B cell (primary cell): ENCODE results near the gene ST6GALNAC2. TPM values are rescaled to one million over a fixed set of nuclear protein-coding genes. Genes with fewer than 3 reads are reported as not detected.

ENCODE experiments used
- ATAC-seq: fragments of 200-7000 bp; cut with Tn5 transposase; one replicate; pipeline ENCODE4 v1.10.0; 2021; ENCODE audit warnings: low read depth, mild to moderate bottlenecking, moderate number of reproducible peaks, moderate library complexity
- CTCF ChIA-PET: fragments of 350-600 bp; sonication (Branson Sonifier 250); formaldehyde crosslinking; loops from one replicate; lab custom pipeline; 2021; ENCODE audit warnings: antibody characterized with exemption, inconsistent platforms; lab: Charles Lee
- POLR2A ChIA-PET: fragments of 350-600 bp; sonication (Branson Sonifier 250); formaldehyde crosslinking; loops from one replicate; lab custom pipeline; 2021; ENCODE audit warnings: antibody characterized with exemption; lab: Charles Lee
- DNase-seq: peaks from one replicate; pipeline ENCODE4 v3.0.0; 2013
- H2AFZ ChIP-seq: 2 replicates; pipeline ENCODE4 v1.6.1; 2012; ENCODE audit warnings: mild to moderate bottlenecking, low read depth, low read length; ENCODE audit not compliant: insufficient read depth, poor library complexity, severe bottlenecking
- H3K27ac ChIP-seq, 2 donors: 1 replicate in 1 of 2; 2 replicates in 1 of 2; pipeline ENCODE4 v1.5.1; 2012 to 2013; ENCODE audit warnings: low read length in 2 of 2, mild to moderate bottlenecking in 2 of 2, moderate library complexity in 1 of 2
- H3K27me3 ChIP-seq, 4 experiments: fragments of 200-600 bp in 1 of 4; sonication (generic) in 1 of 4; replicated peaks in 1 of 4; 1 replicate in 2 of 4; 2 replicates in 2 of 4; pipeline versions ENCODE4 v1.6.1 to v1.7.0; 2013 to 2016; ENCODE audit warnings: low read length in 3 of 4, mild to moderate bottlenecking in 2 of 4, mixed read lengths in 1 of 4, moderate library complexity in 1 of 4; ENCODE audit not compliant: insufficient read depth in 4 of 4, control insufficient read depth in 3 of 4; ENCODE audit errors: control extremely low read depth in 1 of 4
- H3K36me3 ChIP-seq, 2 experiments: replicated peaks in 1 of 2; 1 replicate in 1 of 2; 2 replicates in 1 of 2; pipeline versions ENCODE4 v1.6.1 to v1.7.1; 2013; ENCODE audit warnings: low read length in 1 of 2; ENCODE audit not compliant: insufficient read depth in 2 of 2, control insufficient read depth in 1 of 2; ENCODE audit errors: control extremely low read depth in 1 of 2, extremely low read depth in 1 of 2
- H3K4me1 ChIP-seq, 2 donors: fragments of 200-600 bp in 1 of 2; sonication (generic) in 1 of 2; 1 replicate in 1 of 2; 2 replicates in 1 of 2; pipeline versions ENCODE4 v1.5.1 to v1.6.1; 2013 to 2017; ENCODE audit warnings: low read length in 2 of 2; ENCODE audit not compliant: control insufficient read depth in 2 of 2, insufficient read depth in 2 of 2
- H3K4me2 ChIP-seq: replicated peaks from 2 replicates; pipeline ENCODE3; 2012; ENCODE audit warnings: mild to moderate bottlenecking, low read depth, low read length; ENCODE audit not compliant: poor library complexity, severe bottlenecking
- H3K4me3 ChIP-seq, 5 experiments: fragments of 200-600 bp in 1 of 5; sonication (generic) in 1 of 5; 1 replicate in 3 of 5; 2 replicates in 2 of 5; pipeline versions ENCODE4 v1.5.1 to v1.7.0; 2011 to 2016; ENCODE audit warnings: low read length in 4 of 5, mild to moderate bottlenecking in 4 of 5, low read depth in 2 of 5, control low read depth in 1 of 5, moderate library complexity in 1 of 5; ENCODE audit not compliant: insufficient read depth in 1 of 5; ENCODE audit errors: control extremely low read depth in 1 of 5, extremely low read depth in 1 of 5
- H3K79me2 ChIP-seq: fragments of 200-600 bp; sonication (generic); one replicate; pipeline ENCODE4 v1.6.0; 2016; ENCODE audit warnings: low read length; ENCODE audit not compliant: control insufficient read depth, insufficient read depth
- H3K9ac ChIP-seq: fragments of 200-600 bp; sonication (generic); 2 replicates; pipeline ENCODE4 v1.6.1; 2017; ENCODE audit warnings: mild to moderate bottlenecking, low read length, moderate library complexity
- H3K9me3 ChIP-seq, 3 donors: one replicate each; pipeline versions ENCODE4 v1.6.1 to v1.7.1; 2013; ENCODE audit warnings: low read length in 2 of 3; ENCODE audit not compliant: control insufficient read depth in 2 of 3, insufficient read depth in 1 of 3; ENCODE audit errors: control extremely low read depth in 1 of 3
- H4K20me1 ChIP-seq: 2 replicates; pipeline ENCODE4 v1.6.0; 2012; ENCODE audit warnings: mild to moderate bottlenecking, low read length; ENCODE audit not compliant: insufficient read depth, control insufficient read depth, poor library complexity, severe bottlenecking
- H3K27ac Mint-ChIP-seq: one replicate; pipeline ENCODE4 v1.8.0; 2021; ENCODE audit warnings: mixed read lengths
- H3K27me3 Mint-ChIP-seq: one replicate; pipeline ENCODE4 v1.8.0; 2021; ENCODE audit warnings: mixed read lengths
- H3K4me1 Mint-ChIP-seq: one replicate; pipeline ENCODE4 v1.8.0; 2021; ENCODE audit warnings: mixed read lengths
- H3K4me3 Mint-ChIP-seq: one replicate; pipeline ENCODE4 v1.8.0; 2021; ENCODE audit warnings: mixed read lengths
- H3K9me3 Mint-ChIP-seq: one replicate; pipeline ENCODE4 v1.8.0; 2022; ENCODE audit warnings: mixed read lengths; ENCODE audit not compliant: insufficient read depth
- CTCF ChIP-seq: fragments of 200-600 bp; IDR thresholded peaks from one replicate; pipeline ENCODE4 v1.8.0; 2022; ENCODE audit warnings: antibody characterized with exemption, mild to moderate bottlenecking
- EZH2 ChIP-seq: IDR thresholded peaks from 2 replicates; pipeline ENCODE4 v1.6.1; 2012; ENCODE audit warnings: borderline replicate concordance, low read depth, mild to moderate bottlenecking, moderate library complexity, low read length; ENCODE audit not compliant: insufficient read depth, poor library complexity, severe bottlenecking
- WGBS: methylation state at CpG from one replicate; pipeline ENCODE4 v1.1.5; 2013; ENCODE audit warnings: missing lambda C conversion rate; ENCODE audit not compliant: insufficient coverage; 5-methylcytosine and 5-hydroxymethylcytosine counted together
- intact Hi-C: fragments of 100-400 bp; cut with micrococcal nuclease; formaldehyde crosslinking; loops from one replicate; pipeline ENCODE4 v1.10.0; 2022
- polyA plus RNA-seq: library from polyadenylated mRNA; depleted of rRNA; stranded (reverse); fragments of >200 nt; gene quantifications from 2 replicates; pipeline ENCODE4 v1.2.3, GENCODE V29; 2012
- total RNA-seq, 2 donors: library from RNA; stranded (reverse); fragments of 120-200 nt in 1 of 2; gene quantifications; 1 replicate in 1 of 2; 2 replicates in 1 of 2; pipeline versions ENCODE4 v1.2.3 to v1.2.4, GENCODE V29; 2013 to 2022

ST6GALNAC2 gene
- total and polyA plus RNA-seq, 2 donors (not counting 1 experiment from before 2014, with no cell fraction given) = 0.58 to 2.7 TPM

- no peak overlapping the region for H3K9ac ChIP-seq
- intact Hi-C loops = no loop called here
- H3K79me2 ChIP-seq = no peaks in the 10 kb centered on the region
- H3K9me3 Mint-ChIP-seq = no peaks in the 10 kb centered on the region
- ATAC-seq (no peak), DNase-seq (no peak)
- TF ChIP-seq CTCF = no peak
- no peak for TF ChIP-seq EZH2
- H3K27ac Mint-ChIP-seq = no peak overlapping the region
- H3K36me3 ChIP-seq = no peaks in the 10 kb centered on the region
- H3K4me1 Mint-ChIP-seq = peaks cover 2% of the 10 kb centered on the region
- no peaks in the 10 kb centered on the region for H4K20me1 ChIP-seq
- WGBS = 84% methylated on average over 2 of the region's 13 CpGs
- no peak overlapping the region for H3K4me3 ChIP-seq
- ChIA-PET CTCF (interaction anchor here (0.7 kb wide), 1 partner anchor 152 kb away, joined by 3 read pairs; no protein-coding TSS in a partner anchor), POLR2A (no interaction called here)
- H3K27me3 ChIP-seq = peaks cover 0 to 12% (median 1%) of the 10 kb centered on the region in 4 experiments
- peaks cover 0 to 3% of the 10 kb centered on the region in 2 donors for H3K4me1 ChIP-seq
- no peak overlapping the region for H3K4me2 ChIP-seq
- no peak overlapping the region for H2AFZ ChIP-seq
- no peaks in the 10 kb centered on the region for H3K9me3 ChIP-seq
- no peak overlapping the region for H3K27ac ChIP-seq
- no peak overlapping the region for H3K4me3 Mint-ChIP-seq
- H3K27me3 Mint-ChIP-seq = peaks cover 18% of the 10 kb centered on the region
Measured at GRCh38 chr17:76627510-76627909, 41.9 kb upstream of the ST6GALNAC2 start.

GRCh38 chr17:76626442-76626841, 40.8 kb upstream of the ST6GALNAC2 start:
- ATAC-seq = no peak
- POLR2A ChIA-PET = interaction anchor here (0.5 to 0.6 kb wide), 2 partner anchors 22 to 192 kb away, joined by 4 to 6 read pairs; no protein-coding TSS in a partner anchor

More at GRCh38 chr17:76626442-76626841, 40.8 kb upstream of the ST6GALNAC2 start:
- Histone ChIP-seq H3K4me2 (no peak overlapping the region), H3K36me3 (no peaks in the 10 kb centered on the region), H3K9me3 (no peaks in the 10 kb centered on the region), H2AFZ (no peak overlapping the region), H3K27me3 (peaks cover 0 to 12% (median 1%) of the 10 kb centered on the region in 4 experiments), H3K9ac (no peak overlapping the region), H3K27ac (no peak overlapping the region), H3K4me3 (no peak overlapping the region), H3K4me1 (peaks cover 0 to 3% of the 10 kb centered on the region in 2 donors), H3K79me2 (no peaks in the 10 kb centered on the region), H4K20me1 (no peaks in the 10 kb centered on the region)
- CTCF ChIA-PET = interaction anchor here (4.4 to 6.7 kb wide), 2 partner anchors 67 to 104 kb away, joined by 84 to 89 read pairs; no protein-coding TSS in a partner anchor
- peaks cover 18% of the 10 kb centered on the region for H3K27me3 Mint-ChIP-seq
- no peak for DNase-seq
- no peak overlapping the region for H3K4me3 Mint-ChIP-seq
- H3K9me3 Mint-ChIP-seq = no peaks in the 10 kb centered on the region
- H3K27ac Mint-ChIP-seq = no peak overlapping the region
- H3K4me1 Mint-ChIP-seq = peaks cover 2% of the 10 kb centered on the region
- intact Hi-C loops = no loop called here
- TF ChIP-seq CTCF (no peak), EZH2 (no peak)
- WGBS = 93% methylated on average over 9 of the region's 11 CpGs
